GM10266 (cell line): ENCODE data around the gene ODF4.
"Not testable (repeated sequence)": the region's sequence is repeated elsewhere in the genome, so short reads cannot be mapped to it uniquely, and the experiment has no call there.

Experiments
- DNase-seq: peaks from one replicate; pipeline ENCODE4 v3.0.0; 2012; ENCODE audit errors: extremely low spot score
- CTCF ChIP-seq: IDR thresholded peaks from 2 replicates; pipeline ENCODE4 v1.5.1; 2012; ENCODE audit warnings: mild to moderate bottlenecking, low read depth; ENCODE audit not compliant: control insufficient read depth, insufficient read depth; ENCODE audit errors: missing control alignments

Gene ODF4

GRCh38 chr17:8368193-8368592, 28.6 kb downstream of the ODF4 start:
- no peak for DNase-seq
- TF ChIP-seq CTCF = no peak

- no peak for DNase-seq
- no peak for TF ChIP-seq CTCF
Observed at GRCh38 chr17:8369944-8370343, 30.3 kb downstream of the ODF4 start.

DNA sequence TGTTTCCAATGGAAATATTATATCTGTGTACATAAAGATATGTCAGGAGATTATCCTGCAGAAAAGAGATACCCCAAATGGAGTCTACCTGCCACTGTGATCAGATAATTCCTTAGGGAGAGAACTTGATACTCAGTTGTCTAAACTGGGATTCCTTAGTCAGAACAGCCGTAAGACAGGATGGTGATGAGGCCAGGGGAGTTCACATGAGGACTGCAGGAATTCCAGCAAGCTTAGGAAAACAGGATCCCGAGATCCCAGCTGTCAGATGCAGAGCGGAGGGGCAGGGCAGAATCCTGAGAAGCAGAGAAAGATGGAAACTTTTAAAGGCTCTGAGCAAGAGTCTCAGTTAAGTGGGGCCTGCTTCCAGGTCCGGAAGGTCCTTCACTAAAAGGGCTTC, 32.1 kb downstream of the ODF4 start:
- TF ChIP-seq CTCF = no peak
- no peak for DNase-seq

DNA sequence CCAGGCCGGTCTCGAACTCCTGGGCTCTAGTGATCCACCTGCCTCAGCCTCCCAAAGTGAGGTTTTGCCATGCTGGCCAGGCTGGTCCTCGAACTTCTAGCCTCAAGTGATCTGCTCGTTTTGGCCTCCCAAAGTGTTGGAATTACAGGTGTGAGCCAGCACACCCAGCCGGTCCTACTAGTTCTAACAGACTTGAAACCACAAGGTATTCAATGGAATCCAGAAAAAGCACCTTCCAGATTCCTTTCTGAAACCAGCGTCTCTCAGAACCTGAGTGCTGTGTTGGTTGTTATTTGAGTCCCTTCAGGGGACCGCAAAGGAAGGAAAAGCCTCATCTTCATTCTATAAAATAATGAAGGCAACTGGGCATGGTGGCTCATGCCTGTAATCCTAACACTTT, 32.8 kb downstream of the ODF4 start:
- TF ChIP-seq CTCF = no peak
- no peak for DNase-seq

- not testable (repeated sequence) for DNase-seq
Observed at GRCh38 chr17:8373856-8374255, 34.2 kb downstream of the ODF4 start.

DNA sequence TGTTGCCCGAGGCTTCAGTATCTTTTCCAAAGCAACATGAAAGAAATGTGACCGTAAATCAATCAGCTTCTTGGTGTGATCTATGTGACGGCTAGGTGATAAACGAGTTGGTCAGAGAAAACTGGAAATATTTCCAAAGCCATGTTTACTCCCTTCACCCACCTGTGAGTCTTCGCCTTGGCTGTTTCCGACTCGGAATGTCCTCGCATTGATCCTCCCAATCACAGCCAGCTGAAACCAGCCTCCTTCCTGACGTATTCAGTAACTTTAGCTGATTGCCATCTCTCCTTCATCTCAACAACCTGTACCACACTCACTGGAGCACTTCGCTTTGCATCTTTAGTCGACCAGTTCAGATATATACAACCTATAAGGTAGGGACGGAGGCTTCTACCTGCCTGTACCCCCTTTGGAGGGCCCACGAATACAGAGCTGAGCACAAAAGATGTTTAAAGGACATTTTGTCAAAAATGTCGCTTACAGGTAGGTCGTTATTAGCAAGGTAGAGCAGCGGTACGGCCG, 36.2 kb downstream of the ODF4 start:
- no peak for DNase-seq
- TF ChIP-seq CTCF = no peak

DNA sequence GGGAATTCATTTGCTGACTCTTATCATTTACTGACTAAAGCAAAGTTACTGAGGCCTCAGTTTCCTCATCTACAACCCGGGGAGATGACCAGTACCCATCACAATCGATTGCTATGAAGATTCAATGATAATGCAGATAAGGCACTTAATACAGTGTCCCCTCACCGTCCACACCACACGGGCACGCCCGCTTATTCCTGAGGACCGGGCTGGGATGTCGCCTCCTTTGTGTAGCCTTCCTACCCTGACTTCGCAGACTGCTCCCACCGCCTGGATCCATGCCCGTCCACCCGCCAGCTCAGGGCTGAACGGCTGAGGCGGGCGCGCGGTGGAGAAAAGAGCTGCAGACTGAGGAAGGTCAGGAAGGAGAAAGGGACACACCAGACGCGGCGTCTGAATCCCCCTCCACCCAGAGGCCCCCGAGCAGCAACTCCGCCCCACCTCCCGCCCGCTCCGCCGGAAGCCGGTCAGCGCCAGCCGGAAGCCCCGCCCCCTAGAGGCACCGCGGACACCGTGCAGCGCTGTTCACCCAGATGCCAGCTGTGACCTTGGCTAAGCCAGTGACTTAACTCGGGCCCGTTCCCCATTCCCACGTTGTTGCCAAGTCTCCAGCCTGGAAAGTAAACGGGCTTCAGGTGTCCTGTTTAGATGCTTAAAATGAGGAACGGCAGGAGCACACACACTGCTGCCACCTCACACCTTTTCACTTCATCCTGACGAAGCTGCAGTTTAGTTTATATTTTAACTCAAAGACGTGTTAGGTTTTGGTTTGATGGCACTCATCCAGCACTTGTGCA, 36.8 kb downstream of the ODF4 start, which contains the start of gene KRABD2:
Gene KRABD2 (minus strand): TSS at position 434 of the 797 bp plus-strand sequence.
- DNase-seq = peak; percentile 97
- TF ChIP-seq CTCF = peak; percentile 67

GRCh38 chr17:8377422-8377821, 37.8 kb downstream of the ODF4 start:
- TF ChIP-seq CTCF = no peak
- DNase-seq = no peak

GRCh38 chr17:8378117-8378516, 38.5 kb downstream of the ODF4 start:
- DNase-seq = not testable (repeated sequence)
